ENCODE results near the gene MEI4.

The MEI4 gene

GRCh38 chr6:77796824-77797809 is 144.3 kb downstream of the MEI4 start:
- no peak overlapping the region for H3K27ac ChIP-seq
- CTCF ChIA-PET: interaction anchor here (0.7 kb wide), 1 partner anchor 99 kb away, joined by 3 read pairs; no protein-coding TSS in a partner anchor
- no peak for TF ChIP-seq CTCF (conservative IDR thresholded peaks at IDR 0.05; ENCODE audit: low read depth)
- DNase-seq (ENCODE audit: low spot score): no peak
- POLR2A ChIA-PET (ENCODE audit: low non-redundant PET): no interaction called here

- no peak for DNase-seq (ENCODE audit: low spot score)
- CTCF ChIA-PET: no interaction called here
- TF ChIP-seq CTCF (conservative IDR thresholded peaks at IDR 0.05; ENCODE audit: low read depth): no peak
- H3K27ac ChIP-seq: no peak overlapping the region
- POLR2A ChIA-PET (ENCODE audit: low non-redundant PET): no interaction called here
Measured at GRCh38 chr6:77812304-77812703, 159.5 kb downstream of the MEI4 start.

GRCh38 chr6:77813090-77813489 is 160.3 kb downstream of the MEI4 start:
- POLR2A ChIA-PET (ENCODE audit: low non-redundant PET): no interaction called here
- no peak overlapping the region for H3K27ac ChIP-seq
- DNase-seq (ENCODE audit: low spot score): no peak
- TF ChIP-seq CTCF (conservative IDR thresholded peaks at IDR 0.05; ENCODE audit: low read depth): no peak
- CTCF ChIA-PET: no interaction called here

GRCh38 chr6:77814119-77814518 is 161.3 kb downstream of the MEI4 start:
- H3K27ac ChIP-seq: no peak overlapping the region
- no peak for DNase-seq (ENCODE audit: low spot score)
- ChIA-PET CTCF (no interaction called here), POLR2A (ENCODE audit: low non-redundant PET) (no interaction called here)
- no peak for TF ChIP-seq CTCF (conservative IDR thresholded peaks at IDR 0.05; ENCODE audit: low read depth)

GRCh38 chr6:77815531-77815930 is 162.7 kb downstream of the MEI4 start:
- ChIA-PET CTCF (no interaction called here), POLR2A (ENCODE audit: low non-redundant PET) (no interaction called here)
- H3K27ac ChIP-seq: no peak overlapping the region
- DNase-seq (ENCODE audit: low spot score): no peak
- TF ChIP-seq CTCF (conservative IDR thresholded peaks at IDR 0.05; ENCODE audit: low read depth): no peak

GRCh38 chr6:77816766-77817270 is 164.0 kb downstream of the MEI4 start:
- CTCF ChIA-PET: no interaction called here
- TF ChIP-seq CTCF (conservative IDR thresholded peaks at IDR 0.05; ENCODE audit: low read depth): no peak
- no peak overlapping the region for H3K27ac ChIP-seq
- DNase-seq (ENCODE audit: low spot score): no peak
- POLR2A ChIA-PET (ENCODE audit: low non-redundant PET): no interaction called here

All from RWPE1 (cell line).